Loucy (cell line): ENCODE measurements around the gene OR2T29.
"Not testable (repeated sequence)": the region's sequence is repeated elsewhere in the genome, so short reads cannot be mapped to it uniquely, and the experiment has no call there.

Experiments used
- EZH2phosphoT487 ChIP-seq: fragments of 200-600 bp; IDR thresholded peaks from 2 replicates; pipeline ENCODE4 v1.6.1; 2018; ENCODE audit warnings: antibody characterized with exemption, mild to moderate bottlenecking, moderate library complexity, borderline replicate concordance
- TF ChIP-seq, protein P1 (sequence below): fragments of 200-600 bp; sonication (generic); conservative IDR thresholded peaks from 2 replicates; pipeline ENCODE4 v1.5.1; 2014; ENCODE audit warnings: mild to moderate bottlenecking, antibody characterized with exemption, low read length

DNA sequence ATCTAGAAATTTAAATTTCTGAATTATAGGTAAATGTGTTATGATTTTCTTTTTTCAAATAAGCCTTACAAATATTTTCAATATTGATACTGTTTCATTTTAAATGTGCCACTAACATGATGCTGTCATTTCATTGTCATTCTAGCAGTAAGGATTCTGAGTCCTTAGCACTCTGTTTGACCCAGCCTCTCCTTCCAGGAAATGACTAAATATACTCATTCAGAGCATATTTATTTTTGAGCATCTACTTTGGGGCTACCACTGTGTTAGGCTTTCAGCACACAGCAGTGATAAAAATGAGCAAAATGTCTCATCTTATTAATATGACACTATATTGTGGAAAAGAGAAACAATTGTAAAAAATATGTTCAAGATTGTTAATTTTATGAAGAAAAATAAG lies 52.4 kb downstream of the OR2T29 start:
- TF ChIP-seq, protein P1, sequence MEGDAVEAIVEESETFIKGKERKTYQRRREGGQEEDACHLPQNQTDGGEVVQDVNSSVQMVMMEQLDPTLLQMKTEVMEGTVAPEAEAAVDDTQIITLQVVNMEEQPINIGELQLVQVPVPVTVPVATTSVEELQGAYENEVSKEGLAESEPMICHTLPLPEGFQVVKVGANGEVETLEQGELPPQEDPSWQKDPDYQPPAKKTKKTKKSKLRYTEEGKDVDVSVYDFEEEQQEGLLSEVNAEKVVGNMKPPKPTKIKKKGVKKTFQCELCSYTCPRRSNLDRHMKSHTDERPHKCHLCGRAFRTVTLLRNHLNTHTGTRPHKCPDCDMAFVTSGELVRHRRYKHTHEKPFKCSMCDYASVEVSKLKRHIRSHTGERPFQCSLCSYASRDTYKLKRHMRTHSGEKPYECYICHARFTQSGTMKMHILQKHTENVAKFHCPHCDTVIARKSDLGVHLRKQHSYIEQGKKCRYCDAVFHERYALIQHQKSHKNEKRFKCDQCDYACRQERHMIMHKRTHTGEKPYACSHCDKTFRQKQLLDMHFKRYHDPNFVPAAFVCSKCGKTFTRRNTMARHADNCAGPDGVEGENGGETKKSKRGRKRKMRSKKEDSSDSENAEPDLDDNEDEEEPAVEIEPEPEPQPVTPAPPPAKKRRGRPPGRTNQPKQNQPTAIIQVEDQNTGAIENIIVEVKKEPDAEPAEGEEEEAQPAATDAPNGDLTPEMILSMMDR, result not testable (repeated sequence)
- not testable (repeated sequence) for TF ChIP-seq EZH2phosphoT487
